WERI-Rb-1 (cell line): ENCODE results near the gene NPB.

Experiments used
- DNase-seq: peaks from one replicate; pipeline ENCODE4 v3.0.0-alpha.2; 2020
- H3K27ac ChIP-seq: fragments of 250-450 bp; sonication (Bioruptor Pico); 2 replicates; pipeline ENCODE4 v1.5.1; 2020; ENCODE audit warnings: mild to moderate bottlenecking, moderate library complexity
- H3K27me3 ChIP-seq: fragments of 250-450 bp; sonication (Bioruptor Pico); 2 replicates; pipeline ENCODE4 v1.5.1; 2021; ENCODE audit warnings: mild to moderate bottlenecking, low read depth, moderate library complexity; ENCODE audit not compliant: insufficient read depth, severe bottlenecking
- H3K36me3 ChIP-seq: fragments of 250-450 bp; sonication (Bioruptor Pico); 2 replicates; pipeline ENCODE4 v1.5.1; 2020; ENCODE audit warnings: mild to moderate bottlenecking, moderate library complexity
- H3K4me3 ChIP-seq: 2 replicates; pipeline ENCODE4 v1.5.1; 2011; ENCODE audit warnings: low read depth, mild to moderate bottlenecking, control low read depth, low read length
- H3K9me3 ChIP-seq: fragments of 250-450 bp; sonication (Bioruptor Pico); 2 replicates; pipeline ENCODE4 v1.5.1; 2021; ENCODE audit warnings: mild to moderate bottlenecking, moderate library complexity; ENCODE audit not compliant: severe bottlenecking
- TF ChIP-seq, protein P1 (sequence below): IDR thresholded peaks from 2 replicates; pipeline ENCODE4 v1.5.1; 2011; ENCODE audit warnings: low read depth, mild to moderate bottlenecking, control low read depth, inconsistent platforms, low read length

NPB gene

DNA sequence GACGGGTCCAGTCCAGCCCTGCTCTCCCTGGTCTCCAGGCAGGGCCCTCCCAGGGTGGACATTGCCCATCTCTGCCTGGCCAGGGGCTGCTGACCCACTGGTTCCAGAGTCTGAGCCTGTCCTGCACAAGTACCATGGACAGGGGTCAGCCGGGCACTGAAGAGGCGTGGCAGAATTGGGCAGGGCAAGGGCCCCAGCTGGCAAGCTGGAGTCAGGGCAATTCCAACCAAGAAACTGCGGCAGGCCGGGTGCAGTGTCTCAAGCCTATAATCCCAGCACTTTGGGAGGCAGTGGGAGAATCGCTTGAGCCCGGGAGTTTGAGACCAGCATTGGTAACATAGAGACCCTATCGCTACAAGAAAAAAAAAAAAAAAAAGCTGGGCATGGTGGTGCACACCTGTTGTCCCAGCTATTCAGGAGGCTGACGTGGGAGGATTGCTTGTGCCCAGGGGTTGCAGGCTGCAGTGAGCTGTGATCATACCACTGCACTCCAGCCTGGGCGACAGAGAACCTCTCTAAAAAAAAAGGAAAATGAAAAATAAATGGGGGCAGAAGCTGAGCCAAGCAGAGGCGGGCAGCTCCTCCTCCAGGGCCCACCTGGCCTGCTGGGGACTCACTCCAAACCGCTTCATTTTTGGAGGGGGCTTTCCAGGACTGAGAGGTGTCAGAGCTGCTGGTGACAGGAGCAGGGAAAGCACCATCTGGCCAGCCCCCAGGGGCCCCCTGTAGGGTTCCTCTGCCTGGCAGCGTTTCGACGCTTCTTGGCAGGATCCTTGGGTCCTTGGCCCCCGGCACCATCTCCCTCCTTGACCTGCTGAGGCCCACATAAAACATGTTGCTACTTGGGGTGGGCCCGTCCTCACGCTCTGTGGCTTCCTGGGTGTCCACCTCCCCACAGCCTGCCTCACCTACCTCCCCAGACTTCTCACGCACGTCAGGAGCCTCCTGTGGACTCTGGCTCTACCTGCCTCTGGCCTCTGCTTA lies 28.4 kb downstream of the NPB start:
- DNase-seq, result no peak
- TF ChIP-seq, protein P1, sequence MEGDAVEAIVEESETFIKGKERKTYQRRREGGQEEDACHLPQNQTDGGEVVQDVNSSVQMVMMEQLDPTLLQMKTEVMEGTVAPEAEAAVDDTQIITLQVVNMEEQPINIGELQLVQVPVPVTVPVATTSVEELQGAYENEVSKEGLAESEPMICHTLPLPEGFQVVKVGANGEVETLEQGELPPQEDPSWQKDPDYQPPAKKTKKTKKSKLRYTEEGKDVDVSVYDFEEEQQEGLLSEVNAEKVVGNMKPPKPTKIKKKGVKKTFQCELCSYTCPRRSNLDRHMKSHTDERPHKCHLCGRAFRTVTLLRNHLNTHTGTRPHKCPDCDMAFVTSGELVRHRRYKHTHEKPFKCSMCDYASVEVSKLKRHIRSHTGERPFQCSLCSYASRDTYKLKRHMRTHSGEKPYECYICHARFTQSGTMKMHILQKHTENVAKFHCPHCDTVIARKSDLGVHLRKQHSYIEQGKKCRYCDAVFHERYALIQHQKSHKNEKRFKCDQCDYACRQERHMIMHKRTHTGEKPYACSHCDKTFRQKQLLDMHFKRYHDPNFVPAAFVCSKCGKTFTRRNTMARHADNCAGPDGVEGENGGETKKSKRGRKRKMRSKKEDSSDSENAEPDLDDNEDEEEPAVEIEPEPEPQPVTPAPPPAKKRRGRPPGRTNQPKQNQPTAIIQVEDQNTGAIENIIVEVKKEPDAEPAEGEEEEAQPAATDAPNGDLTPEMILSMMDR, result no peak
- Histone ChIP-seq H3K36me3 (peaks cover 39% of the 10 kb centered on the region), H3K27me3 (no peaks in the 10 kb centered on the region), H3K9me3 (no peaks in the 10 kb centered on the region), H3K27ac (no peak overlapping the region; the same call in 1 of the 2 replicates), H3K4me3 (no peak overlapping the region)

- TF ChIP-seq, protein P1, result no peak
- Histone ChIP-seq H3K9me3 (no peaks in the 10 kb centered on the region), H3K36me3 (peaks cover 45% of the 10 kb centered on the region), H3K4me3 (no peak overlapping the region), H3K27ac (no peak overlapping the region), H3K27me3 (no peaks in the 10 kb centered on the region)
- no peak for DNase-seq
These were observed 29.1 kb downstream of the NPB start for GRCh38 chr17:81931189-81931556.

- no peaks in the 10 kb centered on the region for H3K27me3 ChIP-seq
- H3K36me3 ChIP-seq, result peaks cover 45% of the 10 kb centered on the region
- no peak overlapping the region for H3K4me3 ChIP-seq
- peak; percentile 59 for DNase-seq
- H3K27ac ChIP-seq, result no peak overlapping the region
- TF ChIP-seq, protein P1, result no peak
- no peaks in the 10 kb centered on the region for H3K9me3 ChIP-seq
These were observed 29.7 kb downstream of the NPB start for GRCh38 chr17:81931557-81932332.

- Histone ChIP-seq H3K9me3 (no peaks in the 10 kb centered on the region), H3K4me3 (no peak overlapping the region), H3K36me3 (peaks cover 45% of the 10 kb centered on the region), H3K27ac (no peak overlapping the region), H3K27me3 (no peaks in the 10 kb centered on the region)
- TF ChIP-seq, protein P1, result no peak
- DNase-seq, result no peak
These were observed 30.4 kb downstream of the NPB start for GRCh38 chr17:81932333-81932983.

- H3K9me3 ChIP-seq, result no peaks in the 10 kb centered on the region
- TF ChIP-seq, protein P1, result no peak
These were observed 31.2 kb downstream of the NPB start for GRCh38 chr17:81933178-81933699.

More at GRCh38 chr17:81933178-81933699, 31.2 kb downstream of the NPB start:
- Histone ChIP-seq H3K27ac (no peak overlapping the region), H3K36me3 (peaks cover 45% of the 10 kb centered on the region), H3K27me3 (no peaks in the 10 kb centered on the region), H3K4me3 (no peak overlapping the region)
- DNase-seq, result no peak
